Activated T-helper 17 cell treated with anti-CD3 and anti-CD28 coated beads, Interleukin-2, amount 50 U/mL, for 72 hours (primary cell): ENCODE results near the gene U2AF1L4. TPM values are rescaled to one million over a fixed set of nuclear protein-coding genes. Genes with fewer than 3 reads are reported as not detected.

Source experiments
- total RNA-seq, 2 donors: library from RNA; stranded (reverse); gene quantifications; one replicate each; pipeline ENCODE4 v1.2.3, GENCODE V29; 2022

Gene U2AF1L4
- total RNA-seq, 2 donors from 2014 or later, result 17.8 to 21.6 TPM

Other genes with a start within 250 kb of the U2AF1L4 start
- 1 to 10 TPM in 1 of 2 donors, under 1 TPM in 1; 0.11 to 1.7 TPM for gene DMKN, start 231.8 kb downstream of the U2AF1L4 start, total RNA-seq
- gene SBSN, start 217.1 kb downstream of the U2AF1L4 start, total RNA-seq, result not detected
- not detected for gene GAPDHS, start 212.0 kb downstream of the U2AF1L4 start, total RNA-seq
- gene TMEM147, start 199.8 kb downstream of the U2AF1L4 start, total RNA-seq, result 10 to 100 TPM; 45.0 to 74.1 TPM
- not detected for gene ATP4A, start 181.8 kb downstream of the U2AF1L4 start, total RNA-seq
- not detected for gene PMIS2, start 159.2 kb downstream of the U2AF1L4 start, total RNA-seq
- 10 to 100 TPM; 32.0 to 37.2 TPM for gene HAUS5, start 132.7 kb downstream of the U2AF1L4 start, total RNA-seq
- 10 to 100 TPM; 54.7 to 95.6 TPM for gene RBM42, start 116.4 kb downstream of the U2AF1L4 start, total RNA-seq
- gene ETV2, start 103.7 kb downstream of the U2AF1L4 start, total RNA-seq, result under 1 TPM; 0.61 to 0.99 TPM
- 100 to 1,000 TPM; 331 to 427 TPM for gene COX6B1, start 97.1 kb downstream of the U2AF1L4 start, total RNA-seq
- 1 to 10 TPM in 1 of 2 donors, under 1 TPM in 1; 0.73 to 8.0 TPM for gene UPK1A, start 78.9 kb downstream of the U2AF1L4 start, total RNA-seq
- 100 to 1,000 TPM; 138 to 217 TPM for gene ZBTB32, start 40.9 kb downstream of the U2AF1L4 start, total RNA-seq
- 100 to 1,000 TPM in 1 of 2 donors, 10 to 100 TPM in 1; 67.4 to 117 TPM for gene KMT2B, start 27.4 kb downstream of the U2AF1L4 start, total RNA-seq
- gene IGFLR1, start 3.0 kb downstream of the U2AF1L4 start, total RNA-seq, result 100 to 1,000 TPM in 1 of 2 donors, 10 to 100 TPM in 1; 42.3 to 153 TPM
- 10 to 100 TPM; 34.0 to 51.2 TPM for gene PSENEN, start 233 bp upstream of the U2AF1L4 start, total RNA-seq
- 10 to 100 TPM; 11.0 to 20.1 TPM for gene LIN37, start 3.2 kb upstream of the U2AF1L4 start, total RNA-seq
- gene HSPB6, start 11.6 kb upstream of the U2AF1L4 start, total RNA-seq, result not detected
- gene PROSER3, start 12.8 kb upstream of the U2AF1L4 start, total RNA-seq, result 10 to 100 TPM; 28.4 to 31.2 TPM
- 10 to 100 TPM; 40.3 to 71.7 TPM for gene ARHGAP33, start 30.1 kb upstream of the U2AF1L4 start, total RNA-seq
- gene PRODH2, start 67.4 kb upstream of the U2AF1L4 start, total RNA-seq, result under 1 TPM in 1 of 2 donors, not detected in 1; 0.13 TPM
- gene NPHS1, start 107.1 kb upstream of the U2AF1L4 start, total RNA-seq, result under 1 TPM in 1 of 2 donors, not detected in 1; 0.05 TPM
- gene KIRREL2, start 111.5 kb upstream of the U2AF1L4 start, total RNA-seq, result 1 to 10 TPM; 1.0 to 1.4 TPM
- gene APLP1, start 123.2 kb upstream of the U2AF1L4 start, total RNA-seq, result 1 to 10 TPM; 2.3 to 2.6 TPM
- gene NFKBID, start 155.1 kb upstream of the U2AF1L4 start, total RNA-seq, result 100 to 1,000 TPM in 1 of 2 donors, 10 to 100 TPM in 1; 35.8 to 113 TPM
- gene HCST, start 157.1 kb upstream of the U2AF1L4 start, total RNA-seq, result 10 to 100 TPM; 45.5 to 47.6 TPM
- not detected for gene TYROBP, start 162.9 kb upstream of the U2AF1L4 start, total RNA-seq
- gene LRFN3, start 191.0 kb upstream of the U2AF1L4 start, total RNA-seq, result 10 to 100 TPM in 1 of 2 donors, 1 to 10 TPM in 1; 9.8 to 15.1 TPM
- gene SDHAF1, start 249.8 kb upstream of the U2AF1L4 start, total RNA-seq, result 10 to 100 TPM; 17.5 to 26.0 TPM